Spleen (tissue), 11 donors: Measurements from ENCODE around the gene CPA2. TPM values are rescaled to one million over a fixed set of nuclear protein-coding genes. Genes with fewer than 3 reads are reported as not detected.
"Not testable (repeated sequence)": the region's sequence is repeated elsewhere in the genome, so short reads cannot be mapped to it uniquely, and the experiment has no call there.

Source experiments
- DNase-seq: peaks from one replicate; pipeline ENCODE4 v3.0.0-alpha.2; 2020
- H3K27ac ChIP-seq, 8 donors: fragments of 200-600 bp; sonication (generic) in 7 of 8; 1 replicate in 4 of 8; 2 replicates in 4 of 8; pipeline versions ENCODE4 v1.5.0 to v1.8.0; 2016 to 2021; ENCODE audit warnings: inconsistent platforms in 4 of 8, mild to moderate bottlenecking in 4 of 8, moderate library complexity in 1 of 8
- H3K27me3 ChIP-seq, 7 donors: fragments of 200-600 bp; sonication (generic) in 6 of 7; replicated peaks in 1 of 7; 1 replicate in 4 of 7; 2 replicates in 3 of 7; pipeline versions ENCODE4 v1.5.0 to v1.8.0; 2016 to 2021; ENCODE audit warnings: inconsistent platforms in 3 of 7, mild to moderate bottlenecking in 1 of 7
- H3K36me3 ChIP-seq, 6 donors: fragments of 200-600 bp; sonication (generic) in 5 of 6; 1 replicate in 4 of 6; 2 replicates in 2 of 6; pipeline versions ENCODE4 v1.5.0 to v1.8.0; 2016 to 2021; ENCODE audit warnings: inconsistent platforms in 2 of 6
- H3K4me1 ChIP-seq, 6 donors: fragments of 200-600 bp; sonication (generic) in 5 of 6; 1 replicate in 3 of 6; 2 replicates in 3 of 6; pipeline versions ENCODE4 v1.5.0 to v1.8.0; 2016 to 2021; ENCODE audit warnings: inconsistent platforms in 3 of 6
- H3K4me3 ChIP-seq, 8 donors: fragments of 200-600 bp; sonication (generic) in 7 of 8; 1 replicate in 4 of 8; 2 replicates in 4 of 8; pipeline versions ENCODE4 v1.5.0 to v1.8.0; 2016 to 2021; ENCODE audit warnings: inconsistent platforms in 4 of 8, mild to moderate bottlenecking in 4 of 8, moderate library complexity in 2 of 8
- H3K9me3 ChIP-seq, 8 donors: fragments of 200-600 bp; sonication (generic) in 7 of 8; 1 replicate in 4 of 8; 2 replicates in 4 of 8; pipeline versions ENCODE4 v1.5.0 to v1.8.0; 2016 to 2021; ENCODE audit warnings: inconsistent platforms in 4 of 8
- POLR2A ChIP-seq, 3 donors: fragments of 450-650 bp; IDR thresholded peaks; one replicate each; pipeline ENCODE4 v1.5.1; 2017; ENCODE audit warnings: antibody characterized with exemption in 3 of 3, mild to moderate bottlenecking in 1 of 3
- POLR2AphosphoS5 ChIP-seq, 3 donors: sonication (generic); formaldehyde crosslinking; IDR thresholded peaks; one replicate each; pipeline ENCODE4 v1.5.1; 2017; ENCODE audit warnings: antibody characterized with exemption in 3 of 3
- WGBS, 5 donors: extraction: QIAGEN DNeasy Blood & Tissue Kit in 3 of 5; methylation state at CpG; one replicate each; pipeline versions ENCODE4 v1.1.5 to v1.1.7; 2013 to 2018; 5-methylcytosine and 5-hydroxymethylcytosine counted together
- intact Hi-C: fragments of 100-400 bp; cut with DNase I; formaldehyde crosslinking; loops from one replicate; pipeline ENCODE4 v1.15.0; 2023; ENCODE audit warnings: low total_unique reads
- polyA plus RNA-seq, 3 donors: library from polyadenylated mRNA; stranded (reverse); fragments of 200-250 nt; gene quantifications; one replicate each; pipeline ENCODE4 v1.2.1, GENCODE V29; 2013
- total RNA-seq, 7 donors: library from RNA; depleted of rRNA in 3 of 7; stranded (reverse); fragments of >200 nt in 3 of 7; fragmentation: NEBNext Ultra II Directional in 4 of 7; extraction: Animal tissue kit (Norgen Biotek cat#: 25700) in 4 of 7; gene quantifications; one replicate each; pipeline versions ENCODE4 v1.1.0 to v1.2.1, GENCODE V29; 2016 to 2021
- TF ChIP-seq, protein P1 (sequence below), 11 experiments: fragments of 200-600 bp in 7 of 11; fragments of 450-650 bp in 4 of 11; sonication (generic) in 4 of 11; IDR thresholded peaks in 8 of 11; conservative IDR thresholded peaks in 3 of 11; 1 replicate in 7 of 11; 2 replicates in 4 of 11; pipeline versions ENCODE4 v1.4.0 to v1.8.0; 2016 to 2021; ENCODE audit warnings: antibody characterized with exemption in 11 of 11, inconsistent platforms in 4 of 11, mild to moderate bottlenecking in 1 of 11
- donor health status: healthy with polysubstance abuse.
- donor health status: DM: no; HTN: no; CAD: no; lungs with moderate emphysema.
- donor health status: DM: no; HTN: no; CAD: no.
- donor health status: Bipolar disorder and iron deficiency.
- donor health status: healthy.
- donor health status: DM: no; HTN: no; CAD: no.
- donor health status: DM: yes; HTN: yes; CAD: no.

CPA2 gene
- total and polyA plus RNA-seq, 10 donors: 0.13 to 1.5 (median 0.28) TPM; not detected in 5

DNA sequence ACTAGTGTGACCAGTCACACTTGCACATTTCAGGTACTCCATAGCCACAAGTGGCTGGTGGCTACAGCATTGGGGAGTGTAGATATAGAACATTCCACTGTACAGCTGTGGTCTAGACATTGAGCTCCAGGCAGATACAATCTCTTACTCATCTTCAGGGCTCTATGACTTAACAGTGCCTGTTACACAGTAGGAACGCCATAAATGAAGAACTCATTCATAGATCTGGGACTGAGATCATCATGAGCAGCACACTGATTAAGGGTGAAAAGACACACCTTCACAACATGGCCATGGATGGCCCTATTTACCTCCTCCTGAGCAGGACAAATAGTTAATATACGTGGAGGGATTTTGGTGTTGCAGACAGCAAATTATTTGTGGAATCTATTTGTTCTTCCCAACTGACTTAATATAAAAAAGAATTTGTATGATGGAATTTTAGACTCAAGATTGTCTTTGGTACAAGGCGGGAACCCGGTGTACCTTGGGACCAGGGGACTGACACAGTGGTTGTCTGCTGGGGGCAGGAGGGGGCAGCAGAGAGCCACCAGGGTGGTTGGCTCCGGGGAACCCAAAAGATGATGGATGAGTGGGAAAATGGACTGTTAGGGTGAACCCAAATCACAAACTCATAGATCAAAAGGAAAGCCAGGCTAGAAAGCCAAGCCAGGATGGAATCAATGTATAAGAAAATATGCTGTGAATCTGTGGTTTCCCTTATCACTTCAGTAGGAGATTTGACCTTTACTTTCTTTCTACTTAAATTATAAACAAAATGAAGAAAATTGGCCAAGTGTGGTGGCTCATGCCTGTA, 24.3 kb upstream of the CPA2 start:
- Histone ChIP-seq H3K4me3 (no peak overlapping the region), H3K36me3 (no peaks in the 10 kb centered on the region), H3K27me3 (no peaks in the 10 kb centered on the region), H3K4me1 (peaks cover 0 to 16% (median 9%) of the 10 kb centered on the region in 6 donors), H3K27ac (peak overlapping the region in 1 of 8 donors; percentile 25), H3K9me3 (peaks cover 0 to 9% (median 5%) of the 10 kb centered on the region in 8 donors)
- DNase-seq: peak; percentile 82
- intact Hi-C loops: no loop called here
- TF ChIP-seq, protein P1, sequence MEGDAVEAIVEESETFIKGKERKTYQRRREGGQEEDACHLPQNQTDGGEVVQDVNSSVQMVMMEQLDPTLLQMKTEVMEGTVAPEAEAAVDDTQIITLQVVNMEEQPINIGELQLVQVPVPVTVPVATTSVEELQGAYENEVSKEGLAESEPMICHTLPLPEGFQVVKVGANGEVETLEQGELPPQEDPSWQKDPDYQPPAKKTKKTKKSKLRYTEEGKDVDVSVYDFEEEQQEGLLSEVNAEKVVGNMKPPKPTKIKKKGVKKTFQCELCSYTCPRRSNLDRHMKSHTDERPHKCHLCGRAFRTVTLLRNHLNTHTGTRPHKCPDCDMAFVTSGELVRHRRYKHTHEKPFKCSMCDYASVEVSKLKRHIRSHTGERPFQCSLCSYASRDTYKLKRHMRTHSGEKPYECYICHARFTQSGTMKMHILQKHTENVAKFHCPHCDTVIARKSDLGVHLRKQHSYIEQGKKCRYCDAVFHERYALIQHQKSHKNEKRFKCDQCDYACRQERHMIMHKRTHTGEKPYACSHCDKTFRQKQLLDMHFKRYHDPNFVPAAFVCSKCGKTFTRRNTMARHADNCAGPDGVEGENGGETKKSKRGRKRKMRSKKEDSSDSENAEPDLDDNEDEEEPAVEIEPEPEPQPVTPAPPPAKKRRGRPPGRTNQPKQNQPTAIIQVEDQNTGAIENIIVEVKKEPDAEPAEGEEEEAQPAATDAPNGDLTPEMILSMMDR (IDR thresholded peaks at IDR 0.05 in 8 of 11, conservative IDR thresholded peaks at IDR 0.05 in 3 of 11): peak; percentile 49 to 91 (median 75)
- TF ChIP-seq POLR2AphosphoS5 (IDR thresholded peaks at IDR 0.05) (peak in 1 of 3 donors; percentile 35), POLR2A (IDR thresholded peaks at IDR 0.05) (no peak)
- WGBS, 5 donors: 35 to 39% (median 37%) methylated on average over 5 of the region's 5 CpGs

DNA sequence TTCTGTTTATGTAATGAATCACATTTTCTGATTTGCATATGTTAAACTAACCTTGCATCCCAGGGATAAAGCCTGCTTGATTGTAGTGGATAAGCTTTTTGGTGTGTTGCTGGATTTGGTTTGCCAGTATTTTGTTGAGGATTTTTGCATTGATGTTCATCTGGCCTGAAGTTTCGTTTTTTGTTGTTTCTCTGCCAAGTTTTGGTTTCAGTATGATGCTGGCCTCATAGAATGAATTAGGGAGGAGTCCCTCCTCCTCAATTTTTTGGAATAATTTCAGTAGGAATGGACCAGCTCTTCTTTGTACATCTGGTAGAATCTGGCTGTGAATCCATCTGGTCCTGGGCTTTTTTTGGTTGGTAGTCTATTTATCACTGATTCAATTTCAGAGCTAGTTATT, 23.2 kb upstream of the CPA2 start:
- H3K36me3 ChIP-seq, intact Hi-C loops, H3K27me3 ChIP-seq, H3K9me3 ChIP-seq, H3K4me3 ChIP-seq, DNase-seq: not testable (repeated sequence)
- peak overlapping the region in 1 of 8 donors; percentile 25 for H3K27ac ChIP-seq
- peaks cover 0 to 16% (median 9%) of the 10 kb centered on the region in 6 donors for H3K4me1 ChIP-seq
- WGBS, 5 donors: 22 to 28% (median 23%) methylated on average over 1 of the region's 1 CpG

DNA sequence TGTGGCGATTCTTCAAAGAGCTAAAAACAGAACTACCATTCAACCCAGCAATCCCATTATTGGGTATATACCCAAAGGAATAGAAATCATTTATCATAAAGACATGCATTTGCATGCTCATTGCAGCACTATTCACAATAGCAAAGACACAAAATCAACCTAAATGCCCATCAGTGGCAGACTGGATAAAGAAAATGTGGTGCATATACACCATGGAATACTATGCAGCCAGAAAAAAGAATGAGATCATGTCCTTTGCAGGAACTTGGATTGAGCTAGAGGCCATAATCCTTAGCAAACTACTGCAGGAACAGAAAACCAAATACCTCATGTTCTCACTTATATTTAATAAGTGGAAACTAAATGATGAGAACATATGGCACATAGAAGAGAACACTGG, 20.2 kb upstream of the CPA2 start:
- peaks cover 0 to 16% (median 9%) of the 10 kb centered on the region in 6 donors for H3K4me1 ChIP-seq
- H3K27ac ChIP-seq, H3K27me3 ChIP-seq, DNase-seq, intact Hi-C loops, H3K36me3 ChIP-seq, H3K4me3 ChIP-seq: not testable (repeated sequence)
- 91 to 98% (median 93%) methylated on average over 1 of the region's 1 CpG for WGBS, 5 donors
- peaks cover 0 to 15% (median 7%) of the 10 kb centered on the region in 8 donors for H3K9me3 ChIP-seq

DNA sequence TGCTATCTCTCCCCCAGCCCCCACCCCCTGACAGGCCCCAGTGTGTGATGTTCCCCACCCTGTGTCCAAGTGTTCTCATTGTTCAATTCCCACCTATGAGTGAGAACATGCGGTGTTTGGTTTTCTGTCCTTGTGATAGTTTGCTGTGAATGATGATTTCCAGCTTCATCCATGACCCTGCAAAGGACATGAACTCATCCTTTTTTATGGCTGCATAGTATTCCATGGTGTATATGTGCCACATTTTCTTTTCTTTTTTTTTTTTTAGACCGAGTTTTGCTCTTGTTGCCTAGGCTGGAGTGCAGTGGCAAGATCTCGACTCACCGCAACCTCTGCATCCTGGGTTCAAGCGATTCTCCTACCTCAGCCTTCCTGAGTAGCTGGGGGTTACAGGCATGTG, 17.8 kb upstream of the CPA2 start:
- not testable (repeated sequence) for DNase-seq

DNA sequence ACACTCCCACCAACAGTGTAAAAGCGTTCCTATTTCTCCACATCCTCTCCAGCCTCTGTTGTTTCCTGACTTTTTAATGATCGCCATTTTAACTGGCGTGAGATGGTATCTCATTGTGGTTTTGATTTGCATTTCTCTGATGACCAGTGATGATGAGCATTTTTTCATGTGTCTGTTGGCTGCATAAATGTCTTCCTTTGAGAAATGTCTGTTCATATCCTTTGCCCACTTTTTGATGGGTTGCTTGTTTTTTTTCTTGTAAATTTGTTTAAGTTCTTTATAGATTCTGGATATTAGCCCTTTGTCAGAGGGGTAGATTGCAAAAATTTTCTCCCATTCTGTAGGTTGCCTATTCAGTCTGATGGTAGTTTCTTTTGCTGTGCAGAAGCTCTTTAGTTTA, 17.0 kb upstream of the CPA2 start:
- H3K4me1 ChIP-seq, H3K36me3 ChIP-seq, H3K27me3 ChIP-seq, DNase-seq, H3K4me3 ChIP-seq, H3K27ac ChIP-seq, intact Hi-C loops: not testable (repeated sequence)
- WGBS, 5 donors: 81 to 94% (median 87%) methylated on average over 3 of the region's 3 CpGs
- peaks cover 0 to 30% (median 10%) of the 10 kb centered on the region in 8 donors for H3K9me3 ChIP-seq

More for the DNA sequence above, 17.8 kb upstream of the CPA2 start:
- H3K4me1 ChIP-seq, intact Hi-C loops, H3K27me3 ChIP-seq, H3K36me3 ChIP-seq, H3K4me3 ChIP-seq, H3K27ac ChIP-seq: not testable (repeated sequence)
- WGBS, 5 donors: 95 to 100% (median 96%) methylated on average over 5 of the region's 5 CpGs
- peaks cover 0 to 22% (median 10%) of the 10 kb centered on the region in 8 donors for H3K9me3 ChIP-seq

DNA sequence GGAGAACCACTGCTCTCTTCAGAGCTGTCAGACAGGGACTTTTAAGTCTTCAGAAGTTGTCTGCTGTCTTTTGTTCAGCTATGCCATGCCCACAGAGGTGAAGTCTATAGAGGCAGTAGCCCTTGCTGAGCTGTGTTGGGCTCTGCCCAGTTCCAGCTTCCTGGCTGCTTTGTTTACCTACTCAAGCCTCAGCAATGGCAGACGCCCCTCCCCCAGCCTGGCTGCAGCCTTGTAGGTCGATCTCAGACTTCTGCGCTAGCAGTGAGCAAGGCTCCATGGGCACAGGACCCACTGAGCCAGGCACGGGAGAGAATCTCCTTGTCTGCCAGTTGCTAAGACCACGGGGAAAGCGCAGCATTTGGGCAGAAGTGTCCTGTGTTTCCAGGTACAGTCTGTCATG, 12.1 kb upstream of the CPA2 start:
- Histone ChIP-seq H3K27me3 (no peaks in the 10 kb centered on the region), H3K4me3 (no peak overlapping the region), H3K27ac (no peak overlapping the region), H3K4me1 (no peaks in the 10 kb centered on the region), H3K36me3 (no peaks in the 10 kb centered on the region), H3K9me3 (peaks cover 0 to 63% (median 34%) of the 10 kb centered on the region in 8 donors)
- TF ChIP-seq, protein P1 (IDR thresholded peaks at IDR 0.05 in 8 of 11, conservative IDR thresholded peaks at IDR 0.05 in 3 of 11): no peak
- TF ChIP-seq POLR2A (IDR thresholded peaks at IDR 0.05) (no peak), POLR2AphosphoS5 (IDR thresholded peaks at IDR 0.05) (no peak)
- DNase-seq: no peak
- intact Hi-C loops: no loop called here
- 75 to 94% (median 89%) methylated on average over 5 to 6 of the region's 6 CpGs for WGBS, 5 donors
